Peyer's patch (tissue), 4 donors: ENCODE data around the gene KRT83. TPM values are rescaled to one million over a fixed set of nuclear protein-coding genes. Genes with fewer than 3 reads are reported as not detected.

ENCODE experiments used
- DNase-seq, 3 donors: peaks; one replicate each; pipeline ENCODE4 v3.0.0-alpha.2; 2017 to 2019
- H3K27ac ChIP-seq, 4 donors: fragments of 200-600 bp; sonication (generic); one replicate each; pipeline ENCODE4 v1.5.1; 2016 to 2019
- H3K27me3 ChIP-seq, 2 donors: fragments of 200-600 bp; sonication (generic); one replicate each; pipeline ENCODE4 v1.5.1; 2019
- H3K36me3 ChIP-seq, 3 donors: fragments of 200-600 bp; sonication (generic); one replicate each; pipeline ENCODE4 v1.5.1; 2016 to 2019
- H3K4me1 ChIP-seq, 4 donors: fragments of 200-600 bp; sonication (generic); one replicate each; pipeline ENCODE4 v1.5.1; 2016 to 2019
- H3K4me3 ChIP-seq, 4 donors: fragments of 200-600 bp; sonication (generic); 1 replicate in 3 of 4; 2 replicates in 1 of 4; pipeline ENCODE4 v1.5.1; 2016 to 2019; ENCODE audit warnings: mild to moderate bottlenecking in 1 of 4
- H3K9me3 ChIP-seq, 4 donors: fragments of 200-600 bp; sonication (generic); one replicate each; pipeline ENCODE4 v1.5.1; 2016 to 2019; ENCODE audit warnings: mild to moderate bottlenecking in 1 of 4
- POLR2A ChIP-seq, 2 donors: fragments of 450-650 bp; IDR thresholded peaks; one replicate each; pipeline ENCODE4 v1.5.1; 2017; ENCODE audit warnings: antibody characterized with exemption in 2 of 2, mild to moderate bottlenecking in 2 of 2, moderate library complexity in 2 of 2
- total RNA-seq, 4 donors: library from RNA; depleted of rRNA; stranded (reverse); fragments of >200 nt; gene quantifications; one replicate each; pipeline ENCODE4 v1.1.0, GENCODE V29; 2016
- TF ChIP-seq, protein P1 (sequence below), 6 experiments: fragments of 450-650 bp in 4 of 6; fragments of 200-600 bp in 2 of 6; sonication (generic) in 1 of 6; IDR thresholded peaks; one replicate each; pipeline ENCODE4 v1.5.1; 2017 to 2019; ENCODE audit warnings: antibody characterized with exemption in 6 of 6, mild to moderate bottlenecking in 3 of 6, moderate library complexity in 1 of 6

The KRT83 gene
- total RNA-seq, 4 donors from 2014 or later: not detected

DNA sequence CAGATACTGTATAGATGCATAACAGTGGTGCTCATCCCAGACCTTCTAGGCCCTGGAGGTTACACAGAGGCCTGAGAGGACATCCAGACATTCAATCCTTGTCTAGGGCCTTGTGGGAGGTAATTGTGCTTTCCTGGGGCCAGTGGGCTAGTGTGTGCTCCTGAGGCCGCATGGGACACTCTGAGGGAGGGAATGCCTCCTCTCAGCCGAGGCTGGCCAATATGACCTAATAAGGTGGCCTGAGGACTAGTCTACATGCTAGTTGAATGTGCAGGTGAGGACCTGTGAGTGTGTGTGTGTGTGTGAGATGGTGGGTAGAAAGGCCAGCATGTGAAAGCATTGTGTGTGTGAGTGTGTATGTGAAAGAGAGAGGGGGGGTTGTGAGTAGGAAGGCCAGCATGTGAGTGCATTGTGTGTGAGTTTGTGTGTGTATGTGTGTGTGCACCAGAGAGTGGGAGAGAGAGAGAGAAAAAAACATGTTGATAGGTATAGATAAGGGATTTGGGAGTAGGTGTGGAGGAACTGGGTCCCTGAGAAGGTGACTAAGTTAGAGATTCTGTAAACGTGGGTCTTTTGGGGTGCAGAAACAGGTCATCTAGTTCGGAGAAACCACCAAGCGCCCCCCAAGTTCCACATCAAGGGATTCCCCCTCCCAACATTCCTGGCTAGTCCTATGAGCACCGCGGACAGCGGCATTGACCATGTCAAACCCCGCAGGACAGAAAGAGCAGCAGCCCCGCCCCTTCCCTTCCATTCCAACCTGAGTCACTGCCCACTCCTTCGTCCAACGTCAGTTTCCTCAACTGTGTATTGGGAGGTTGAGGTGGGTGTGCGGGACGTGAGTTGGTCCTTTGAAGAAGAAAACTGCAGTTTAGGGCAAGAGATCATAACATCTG lies 20.2 kb downstream of the KRT83 start:
- H3K27me3 ChIP-seq: no peaks in the 10 kb centered on the region
- peak in 1 of 3 donors; percentile 29 for DNase-seq
- no peaks in the 10 kb centered on the region for H3K4me1 ChIP-seq
- no peaks in the 10 kb centered on the region for H3K9me3 ChIP-seq
- H3K27ac ChIP-seq: no peak overlapping the region
- no peaks in the 10 kb centered on the region for H3K36me3 ChIP-seq
- TF ChIP-seq, protein P1, sequence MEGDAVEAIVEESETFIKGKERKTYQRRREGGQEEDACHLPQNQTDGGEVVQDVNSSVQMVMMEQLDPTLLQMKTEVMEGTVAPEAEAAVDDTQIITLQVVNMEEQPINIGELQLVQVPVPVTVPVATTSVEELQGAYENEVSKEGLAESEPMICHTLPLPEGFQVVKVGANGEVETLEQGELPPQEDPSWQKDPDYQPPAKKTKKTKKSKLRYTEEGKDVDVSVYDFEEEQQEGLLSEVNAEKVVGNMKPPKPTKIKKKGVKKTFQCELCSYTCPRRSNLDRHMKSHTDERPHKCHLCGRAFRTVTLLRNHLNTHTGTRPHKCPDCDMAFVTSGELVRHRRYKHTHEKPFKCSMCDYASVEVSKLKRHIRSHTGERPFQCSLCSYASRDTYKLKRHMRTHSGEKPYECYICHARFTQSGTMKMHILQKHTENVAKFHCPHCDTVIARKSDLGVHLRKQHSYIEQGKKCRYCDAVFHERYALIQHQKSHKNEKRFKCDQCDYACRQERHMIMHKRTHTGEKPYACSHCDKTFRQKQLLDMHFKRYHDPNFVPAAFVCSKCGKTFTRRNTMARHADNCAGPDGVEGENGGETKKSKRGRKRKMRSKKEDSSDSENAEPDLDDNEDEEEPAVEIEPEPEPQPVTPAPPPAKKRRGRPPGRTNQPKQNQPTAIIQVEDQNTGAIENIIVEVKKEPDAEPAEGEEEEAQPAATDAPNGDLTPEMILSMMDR (IDR thresholded peaks at IDR 0.05): no peak
- TF ChIP-seq POLR2A (IDR thresholded peaks at IDR 0.05): no peak
- no peak overlapping the region for H3K4me3 ChIP-seq

DNA sequence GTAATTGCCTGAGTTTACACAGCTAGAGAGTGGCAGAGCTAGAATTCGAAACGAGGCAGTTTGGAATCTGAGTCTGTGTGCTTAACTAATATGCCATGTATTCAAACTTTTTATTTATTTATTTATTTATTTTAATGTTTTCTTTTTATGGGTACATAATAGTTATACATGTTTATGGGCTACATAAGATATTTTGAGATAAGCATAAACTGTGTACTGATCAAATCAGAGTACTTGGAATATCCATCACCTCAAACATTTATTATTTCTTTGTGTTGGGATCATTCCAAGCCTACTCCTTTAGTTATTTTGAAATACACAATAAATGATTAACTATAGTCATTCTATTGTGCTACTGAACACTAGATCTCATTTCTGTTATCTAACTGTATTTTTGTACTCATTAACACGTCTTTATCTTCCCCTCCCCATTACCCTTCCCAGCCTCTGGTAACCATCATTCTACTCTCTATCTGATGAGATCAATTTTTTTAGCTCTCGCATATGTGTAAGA lies 22.5 kb downstream of the KRT83 start:
- DNase-seq: no peak

DNA sequence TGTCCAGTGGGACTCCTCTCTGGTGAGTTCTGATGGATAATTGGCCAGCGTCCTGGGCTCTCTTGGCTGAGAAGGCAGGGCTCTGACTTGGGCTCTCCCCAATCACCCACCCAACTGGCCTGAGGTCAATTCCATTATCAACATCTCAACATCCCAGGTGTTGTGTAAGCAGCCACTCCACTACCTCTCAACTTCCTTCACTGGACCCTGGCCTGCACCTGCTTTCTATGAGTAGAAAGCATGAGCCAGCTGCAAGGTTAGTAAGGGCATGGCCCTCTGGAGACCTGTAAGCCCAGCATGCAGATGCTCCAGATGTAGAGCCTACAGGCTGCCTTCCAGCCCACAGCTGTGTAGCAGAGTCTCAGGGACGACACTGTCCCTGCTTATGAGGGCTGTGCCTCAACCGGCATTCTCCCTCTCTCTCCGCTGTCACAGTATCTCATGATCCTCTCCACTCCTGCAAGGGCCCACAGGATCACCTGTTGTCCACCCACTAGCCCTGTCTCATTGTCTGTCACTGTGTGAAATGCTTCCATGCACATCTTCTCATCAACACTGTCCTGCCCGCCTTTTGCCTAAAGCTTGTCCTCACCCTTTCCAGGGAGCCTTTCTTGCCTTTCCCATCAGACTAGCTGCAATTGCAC lies 24.5 kb downstream of the KRT83 start:
- TF ChIP-seq, protein P1 (IDR thresholded peaks at IDR 0.05): no peak
- no peak for TF ChIP-seq POLR2A (IDR thresholded peaks at IDR 0.05)
- H3K27ac ChIP-seq: no peak overlapping the region
- no peaks in the 10 kb centered on the region for H3K27me3 ChIP-seq
- no peaks in the 10 kb centered on the region for H3K4me1 ChIP-seq
- peak in 1 of 3 donors; percentile 11 for DNase-seq
- no peaks in the 10 kb centered on the region for H3K36me3 ChIP-seq
- H3K4me3 ChIP-seq: no peak overlapping the region
- no peaks in the 10 kb centered on the region for H3K9me3 ChIP-seq

More for the DNA sequence above, 22.5 kb downstream of the KRT83 start:
- Histone ChIP-seq H3K4me3 (no peak overlapping the region), H3K36me3 (no peaks in the 10 kb centered on the region), H3K9me3 (no peaks in the 10 kb centered on the region), H3K4me1 (no peaks in the 10 kb centered on the region), H3K27me3 (no peaks in the 10 kb centered on the region), H3K27ac (no peak overlapping the region)
- TF ChIP-seq, protein P1 (IDR thresholded peaks at IDR 0.05): no peak
- TF ChIP-seq POLR2A (IDR thresholded peaks at IDR 0.05): no peak

DNA sequence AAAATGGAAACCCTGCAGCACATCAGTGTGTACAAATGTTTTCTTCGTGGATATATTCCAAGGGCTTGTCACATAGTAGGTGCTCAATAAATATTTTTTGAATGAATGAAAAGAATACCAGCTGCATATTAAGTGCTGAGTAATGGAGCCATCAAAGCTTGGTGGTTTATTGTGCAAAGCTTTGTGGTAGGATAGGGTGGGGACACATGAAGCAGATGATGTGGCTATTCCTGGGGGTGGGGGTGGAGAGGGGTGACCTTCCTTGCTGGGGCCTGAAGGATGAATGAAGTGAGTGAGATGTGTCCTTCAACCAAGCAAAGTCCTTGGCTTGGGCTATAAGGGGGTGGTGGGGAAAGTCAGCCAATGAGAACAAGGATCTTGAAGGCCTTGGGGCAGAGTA lies 25.5 kb downstream of the KRT83 start:
- Histone ChIP-seq H3K27ac (no peak overlapping the region), H3K27me3 (no peaks in the 10 kb centered on the region), H3K36me3 (no peaks in the 10 kb centered on the region), H3K9me3 (no peaks in the 10 kb centered on the region), H3K4me1 (no peaks in the 10 kb centered on the region), H3K4me3 (no peak overlapping the region)
- DNase-seq: peak in 1 of 3 donors; percentile 11
- TF ChIP-seq POLR2A (IDR thresholded peaks at IDR 0.05): no peak
- TF ChIP-seq, protein P1 (IDR thresholded peaks at IDR 0.05): no peak

DNA sequence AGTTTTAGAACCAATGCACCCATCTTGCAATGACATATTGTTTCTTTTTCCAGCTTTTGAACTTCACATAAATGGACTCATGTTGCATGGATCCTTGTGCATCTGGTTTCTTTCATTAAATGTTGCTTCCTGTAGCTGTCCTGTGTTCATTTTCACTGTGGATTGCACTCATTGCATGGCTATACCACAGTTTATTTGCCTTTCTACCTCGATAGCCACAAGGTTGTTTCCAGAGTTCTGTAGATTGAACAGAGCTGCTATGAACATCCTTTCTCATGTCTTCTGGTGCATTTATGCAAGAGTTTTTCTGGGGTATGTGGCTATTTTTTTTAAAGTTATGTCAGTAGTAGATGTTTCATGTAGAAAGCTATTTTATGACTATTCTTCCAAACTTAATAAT lies 26.4 kb downstream of the KRT83 start:
- Histone ChIP-seq H3K9me3 (no peaks in the 10 kb centered on the region), H3K4me3 (no peak overlapping the region), H3K36me3 (no peaks in the 10 kb centered on the region), H3K27ac (no peak overlapping the region), H3K4me1 (no peaks in the 10 kb centered on the region), H3K27me3 (no peaks in the 10 kb centered on the region)
- no peak for DNase-seq
- TF ChIP-seq POLR2A (IDR thresholded peaks at IDR 0.05): no peak
- TF ChIP-seq, protein P1 (IDR thresholded peaks at IDR 0.05): no peak
